Gastroesophageal sphincter (tissue), 3 donors: ENCODE measurements around the gene ABHD16A.

Experiments
- EP300 ChIP-seq: sonication (generic); formaldehyde crosslinking; IDR thresholded peaks from one replicate; pipeline ENCODE4 v1.6.1; 2017; ENCODE audit warnings: antibody characterized with exemption, mild to moderate bottlenecking
- POLR2A ChIP-seq, 2 donors: fragments of 450-650 bp; IDR thresholded peaks; one replicate each; pipeline ENCODE4 v1.6.1; 2017; ENCODE audit warnings: antibody characterized with exemption in 2 of 2, mild to moderate bottlenecking in 2 of 2, moderate library complexity in 1 of 2
- POLR2AphosphoS5 ChIP-seq: sonication (generic); formaldehyde crosslinking; IDR thresholded peaks from one replicate; pipeline ENCODE4 v1.6.1; 2017; ENCODE audit warnings: antibody characterized with exemption
- TF ChIP-seq, protein P1 (sequence below), 4 experiments: fragments of 200-600 bp in 2 of 4; fragments of 450-650 bp in 2 of 4; sonication (generic) in 1 of 4; IDR thresholded peaks; one replicate each; pipeline ENCODE4 v1.5.1; 2017 to 2019; ENCODE audit warnings: antibody characterized with exemption in 4 of 4, mild to moderate bottlenecking in 2 of 4, moderate library complexity in 2 of 4

DNA sequence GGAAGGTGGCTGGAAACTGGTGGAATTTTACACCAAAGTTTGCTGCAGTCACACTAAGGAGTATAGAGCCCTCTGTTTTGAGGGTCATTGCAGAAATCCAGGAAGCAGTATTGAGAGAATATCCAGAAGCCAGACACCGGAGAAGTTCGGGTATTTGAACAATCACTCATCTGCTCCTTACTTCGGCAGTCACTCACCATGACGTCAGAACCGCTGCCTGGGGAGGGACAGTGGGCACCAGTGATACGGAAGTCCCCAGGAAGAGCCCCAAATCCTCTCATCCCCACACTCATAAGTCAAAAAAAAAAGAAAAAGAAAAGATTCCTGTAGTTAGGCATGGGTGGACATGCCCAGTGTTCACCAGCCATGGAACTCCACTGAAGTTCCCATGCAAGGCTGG is 26.2 kb downstream of the ABHD16A start:
- TF ChIP-seq, protein P1, sequence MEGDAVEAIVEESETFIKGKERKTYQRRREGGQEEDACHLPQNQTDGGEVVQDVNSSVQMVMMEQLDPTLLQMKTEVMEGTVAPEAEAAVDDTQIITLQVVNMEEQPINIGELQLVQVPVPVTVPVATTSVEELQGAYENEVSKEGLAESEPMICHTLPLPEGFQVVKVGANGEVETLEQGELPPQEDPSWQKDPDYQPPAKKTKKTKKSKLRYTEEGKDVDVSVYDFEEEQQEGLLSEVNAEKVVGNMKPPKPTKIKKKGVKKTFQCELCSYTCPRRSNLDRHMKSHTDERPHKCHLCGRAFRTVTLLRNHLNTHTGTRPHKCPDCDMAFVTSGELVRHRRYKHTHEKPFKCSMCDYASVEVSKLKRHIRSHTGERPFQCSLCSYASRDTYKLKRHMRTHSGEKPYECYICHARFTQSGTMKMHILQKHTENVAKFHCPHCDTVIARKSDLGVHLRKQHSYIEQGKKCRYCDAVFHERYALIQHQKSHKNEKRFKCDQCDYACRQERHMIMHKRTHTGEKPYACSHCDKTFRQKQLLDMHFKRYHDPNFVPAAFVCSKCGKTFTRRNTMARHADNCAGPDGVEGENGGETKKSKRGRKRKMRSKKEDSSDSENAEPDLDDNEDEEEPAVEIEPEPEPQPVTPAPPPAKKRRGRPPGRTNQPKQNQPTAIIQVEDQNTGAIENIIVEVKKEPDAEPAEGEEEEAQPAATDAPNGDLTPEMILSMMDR (IDR thresholded peaks at IDR 0.05): no peak
- TF ChIP-seq POLR2AphosphoS5 (no peak), POLR2A (IDR thresholded peaks at IDR 0.05) (no peak), EP300 (no peak)
